ENCODE data around the gene CBLL1. TPM values are rescaled to one million over a fixed set of nuclear protein-coding genes. Genes with fewer than 3 reads are reported as not detected.

CBLL1 gene
- polyA plus RNA-seq, 3 donors, result 15.7 to 26.9 (median 20.6) TPM

GRCh38 chr7:107715531-107715930 is 28.4 kb upstream of the CBLL1 start:
- Mint-ChIP-seq H3K4me3 (no peak overlapping the region), H3K27ac (no peak overlapping the region), H3K4me1 (no peaks in the 10 kb centered on the region), H3K9me3 (no peaks in the 10 kb centered on the region), H3K36me3 (no peaks in the 10 kb centered on the region), H3K27me3 (ENCODE audit: low read depth in 3 of 3) (no peaks in the 10 kb centered on the region)
- intact Hi-C loops (cut with micrococcal nuclease), result no loop called here
- H3K4me2 ChIP-seq (replicated peaks; ENCODE audit: extremely low read depth, low read length, poor library complexity, severe bottlenecking), result no peak overlapping the region
- no peak overlapping the region for H3K27ac ChIP-seq (ENCODE audit: low read depth in 1 of 2, low read length in 2 of 2)
- no peak for DNase-seq
- no peaks in the 10 kb centered on the region for H3K79me2 ChIP-seq (ENCODE audit: insufficient read depth, low read length)
- 96% methylated on average over 6 of the region's 6 CpGs for whole genome bisulfite sequencing (ENCODE audit: insufficient coverage)
- TF ChIP-seq CTCF (IDR thresholded peaks at IDR 0.05), result no peak
- no peak overlapping the region for H2AFZ ChIP-seq (ENCODE audit: insufficient read depth, low read depth, low read length, poor library complexity, severe bottlenecking)
- H3K4me1 ChIP-seq (ENCODE audit: control insufficient read depth in 1 of 2, insufficient read depth in 2 of 2, low read length in 2 of 2), result no peaks in the 10 kb centered on the region
- H3K9ac ChIP-seq (ENCODE audit: insufficient read depth, low read length, poor library complexity, severe bottlenecking), result no peak overlapping the region
- no peaks in the 10 kb centered on the region for H3K27me3 ChIP-seq (ENCODE audit: control insufficient read depth in 2 of 2, insufficient read depth in 2 of 2, low read length in 2 of 2)
- H3K9me3 ChIP-seq (replicated peaks in 1 of 2; ENCODE audit: control insufficient read depth in 1 of 2, insufficient read depth in 1 of 2, low read length in 2 of 2), result no peaks in the 10 kb centered on the region
- H3K4me3 ChIP-seq (replicated peaks in 1 of 3; ENCODE audit: low read depth in 2 of 3, low read length in 3 of 3), result no peak overlapping the region
- H4K20me1 ChIP-seq (ENCODE audit: insufficient read depth, low read length), result no peaks in the 10 kb centered on the region
- no peaks in the 10 kb centered on the region for H3K36me3 ChIP-seq (replicated peaks in 1 of 2; ENCODE audit: control insufficient read depth in 1 of 2, insufficient read depth in 2 of 2, low read length in 2 of 2)

- no peak for DNase-seq
- Mint-ChIP-seq H3K9me3 (no peaks in the 10 kb centered on the region), H3K36me3 (no peaks in the 10 kb centered on the region), H3K4me1 (no peaks in the 10 kb centered on the region), H3K27me3 (ENCODE audit: low read depth in 3 of 3) (no peaks in the 10 kb centered on the region), H3K27ac (no peak overlapping the region), H3K4me3 (no peak overlapping the region)
- Histone ChIP-seq H3K27me3 (ENCODE audit: control insufficient read depth in 2 of 2, insufficient read depth in 2 of 2, low read length in 2 of 2) (no peaks in the 10 kb centered on the region), H3K9ac (ENCODE audit: insufficient read depth, low read length, poor library complexity, severe bottlenecking) (no peak overlapping the region), H3K4me2 (replicated peaks; ENCODE audit: extremely low read depth, low read length, poor library complexity, severe bottlenecking) (no peak overlapping the region), H4K20me1 (ENCODE audit: insufficient read depth, low read length) (no peaks in the 10 kb centered on the region), H2AFZ (ENCODE audit: insufficient read depth, low read depth, low read length, poor library complexity, severe bottlenecking) (no peak overlapping the region), H3K79me2 (ENCODE audit: insufficient read depth, low read length) (no peaks in the 10 kb centered on the region), H3K4me3 (replicated peaks in 1 of 3; ENCODE audit: low read depth in 2 of 3, low read length in 3 of 3) (no peak overlapping the region), H3K27ac (ENCODE audit: low read depth in 1 of 2, low read length in 2 of 2) (no peak overlapping the region), H3K36me3 (replicated peaks in 1 of 2; ENCODE audit: control insufficient read depth in 1 of 2, insufficient read depth in 2 of 2, low read length in 2 of 2) (no peaks in the 10 kb centered on the region), H3K4me1 (ENCODE audit: control insufficient read depth in 1 of 2, insufficient read depth in 2 of 2, low read length in 2 of 2) (no peaks in the 10 kb centered on the region), H3K9me3 (replicated peaks in 1 of 2; ENCODE audit: control insufficient read depth in 1 of 2, insufficient read depth in 1 of 2, low read length in 2 of 2) (no peaks in the 10 kb centered on the region)
- 82% methylated on average over 3 of the region's 4 CpGs for WGBS (ENCODE audit: insufficient coverage)
- TF ChIP-seq CTCF (IDR thresholded peaks at IDR 0.05), result no peak
- intact Hi-C loops (cut with micrococcal nuclease), result no loop called here
Measured at GRCh38 chr7:107718456-107719193, 25.3 kb upstream of the CBLL1 start.
